IMR-90 (cell line): Measurements from ENCODE around the gene NR4A3. TPM values are rescaled to one million over a fixed set of nuclear protein-coding genes. Genes with fewer than 3 reads are reported as not detected.

Experiments used
- ATAC-seq: fragments of 200-7000 bp; cut with Tn5 transposase; 2 replicates; pipeline ENCODE4 v1.9.1; 2020; ENCODE audit warnings: low read depth, mild to moderate bottlenecking, moderate library complexity
- BruUV-seq: library from RNA; stranded (reverse); fragments of 400-500 nt; replicated peaks from 2 replicates; lab custom pipeline; 2021; lab: Mats Ljungman, UMichigan
- CTCF ChIA-PET: fragments of 300-600 bp; formaldehyde crosslinking; extraction: SDS; loops from one replicate; lab custom pipeline; 2021; ENCODE audit warnings: antibody characterized with exemption; lab: Yijun Ruan, JAX
- POLR2A ChIA-PET: fragments of 300-600 bp; sonication (Branson Sonifier 250); formaldehyde crosslinking; loops from one replicate; lab custom pipeline; 2022; ENCODE audit warnings: antibody characterized with exemption; ENCODE audit not compliant: unreplicated experiment; lab: Charles Lee
- DNase-seq: peaks from one replicate; pipeline ENCODE4 v3.0.0; 2013
- H2AFZ ChIP-seq: replicated peaks from 2 replicates; pipeline ENCODE3; 2013; ENCODE audit warnings: low read length, mild to moderate bottlenecking; ENCODE audit not compliant: poor library complexity
- H2AK5ac ChIP-seq: 2 replicates; pipeline ENCODE4 v1.6.1; 2013; ENCODE audit warnings: low read depth, low read length, inconsistent platforms
- H2AK9ac ChIP-seq: replicated peaks from 2 replicates; pipeline ENCODE3; 2013; ENCODE audit warnings: mild to moderate bottlenecking, low read depth, low read length, moderate library complexity; ENCODE audit not compliant: poor library complexity
- H2BK120ac ChIP-seq: 2 replicates; pipeline ENCODE4 v1.6.1; 2013; ENCODE audit warnings: low read depth, low read length, inconsistent platforms
- H2BK15ac ChIP-seq: 3 replicates; pipeline ENCODE4 v1.6.1; 2013; ENCODE audit warnings: low read depth, low read length, inconsistent platforms
- H2BK20ac ChIP-seq: 2 replicates; pipeline ENCODE4 v1.6.1; 2013; ENCODE audit warnings: low read depth, mild to moderate bottlenecking, inconsistent platforms, low read length, moderate library complexity
- H2BK5ac ChIP-seq: 2 replicates; pipeline ENCODE4 v1.6.1; 2013; ENCODE audit warnings: mild to moderate bottlenecking, low read depth, low read length, inconsistent platforms; ENCODE audit not compliant: poor library complexity, severe bottlenecking
- H3K14ac ChIP-seq: replicated peaks from 2 replicates; pipeline ENCODE4 v1.6.1; 2013; ENCODE audit warnings: low read depth, low read length, inconsistent platforms
- H3K18ac ChIP-seq: 2 replicates; pipeline ENCODE4 v1.6.1; 2013; ENCODE audit warnings: low read depth, low read length, control low read depth
- H3K23ac ChIP-seq: 2 replicates; pipeline ENCODE4 v1.6.1; 2013; ENCODE audit warnings: low read depth, low read length, inconsistent platforms
- H3K27ac ChIP-seq: 2 replicates; pipeline ENCODE4 v1.5.1; 2013; ENCODE audit warnings: mild to moderate bottlenecking, control low read depth, low read length; ENCODE audit not compliant: insufficient read depth
- H3K27me3 ChIP-seq: 2 replicates; pipeline ENCODE4 v1.6.1; 2013; ENCODE audit warnings: low read length; ENCODE audit not compliant: control insufficient read depth, insufficient read depth
- H3K36me3 ChIP-seq: 2 replicates; pipeline ENCODE4 v1.6.1; 2013; ENCODE audit warnings: low read length, mixed read lengths; ENCODE audit not compliant: control insufficient read depth, insufficient read depth
- H3K4ac ChIP-seq: 2 replicates; pipeline ENCODE4 v1.6.1; 2013; ENCODE audit warnings: low read depth, low read length, inconsistent platforms
- H3K4me1 ChIP-seq: 2 replicates; pipeline ENCODE4 v1.6.1; 2013; ENCODE audit warnings: low read length, mixed read lengths; ENCODE audit not compliant: control insufficient read depth, insufficient read depth
- H3K4me2 ChIP-seq: 2 replicates; pipeline ENCODE4 v1.6.1; 2013; ENCODE audit warnings: low read depth, mild to moderate bottlenecking, control low read depth, low read length, moderate library complexity
- H3K4me3 ChIP-seq: 2 replicates; pipeline ENCODE4 v1.5.1; 2013; ENCODE audit warnings: low read depth, mild to moderate bottlenecking, control low read depth, low read length, moderate library complexity; ENCODE audit not compliant: insufficient read depth
- H3K56ac ChIP-seq: 2 replicates; pipeline ENCODE4 v1.6.1; 2013; ENCODE audit warnings: low read length, inconsistent platforms; ENCODE audit not compliant: insufficient read depth; ENCODE audit errors: extremely low read depth
- H3K79me1 ChIP-seq, 2 experiments: 2 replicates each; pipeline ENCODE4 v1.6.1; 2013; ENCODE audit warnings: low read length in 2 of 2, inconsistent platforms in 1 of 2, low read depth in 1 of 2
- H3K9ac ChIP-seq: 2 replicates; pipeline ENCODE4 v1.6.1; 2013; ENCODE audit warnings: low read depth, low read length, control low read depth
- H3K9me1 ChIP-seq: 2 replicates; pipeline ENCODE4 v1.6.1; 2013; ENCODE audit warnings: low read length, inconsistent platforms; ENCODE audit not compliant: insufficient read depth
- H3K9me3 ChIP-seq: 2 replicates; pipeline ENCODE4 v1.6.1; 2013; ENCODE audit warnings: low read length; ENCODE audit not compliant: control insufficient read depth, insufficient read depth
- H4K20me1 ChIP-seq: 2 replicates; pipeline ENCODE4 v1.6.1; 2013; ENCODE audit warnings: low read length, inconsistent platforms; ENCODE audit not compliant: insufficient read depth
- H4K5ac ChIP-seq: 2 replicates; pipeline ENCODE4 v1.6.1; 2013; ENCODE audit warnings: mild to moderate bottlenecking, low read depth, low read length, control low read depth
- H4K8ac ChIP-seq, 2 experiments: 2 replicates each; pipeline ENCODE4 v1.6.1; 2013; ENCODE audit warnings: low read depth in 2 of 2, low read length in 2 of 2, control low read depth in 1 of 2, inconsistent platforms in 1 of 2
- H4K91ac ChIP-seq: 2 replicates; pipeline ENCODE4 v1.6.1; 2013; ENCODE audit warnings: low read depth, low read length, inconsistent platforms; ENCODE audit not compliant: insufficient read depth
- CHD1 ChIP-seq: IDR thresholded peaks from 2 replicates; pipeline ENCODE4 v1.6.1; 2012; ENCODE audit warnings: low read depth, low read length, improper control_type of control experiment
- MAZ ChIP-seq: IDR thresholded peaks from 2 replicates; pipeline ENCODE4 v1.6.1; 2012; ENCODE audit warnings: low read depth, mild to moderate bottlenecking, low read length, improper control_type of control experiment, moderate library complexity, borderline replicate concordance
- NFE2L2 ChIP-seq: fragments of 150-350 bp; IDR thresholded peaks from 2 replicates; pipeline ENCODE4 v1.6.1; 2016; ENCODE audit warnings: low read depth, mild to moderate bottlenecking, low read length
- SMC3 ChIP-seq: fragments of 150-350 bp; IDR thresholded peaks from 2 replicates; pipeline ENCODE4 v1.6.1; 2016; ENCODE audit warnings: low read depth, mild to moderate bottlenecking, antibody characterized with exemption, low read length, moderate library complexity
- WGBS, 2 experiments: methylation state at CpG; one replicate each; pipeline versions ENCODE4 v1.1.5 to v1.1.7; 2013; ENCODE audit warnings: missing lambda C conversion rate in 2 of 2; ENCODE audit not compliant: insufficient read length in 1 of 2; ENCODE audit errors: extremely low coverage in 2 of 2; 5-methylcytosine and 5-hydroxymethylcytosine counted together
- dilution Hi-C: fragments of 300-500 bp; cut with HindIII; formaldehyde crosslinking; loops from one replicate; pipeline ENCODE4 v1.14.3; 2018; ENCODE audit warnings: low sequenced_read_pairs; ENCODE audit not compliant: unreplicated experiment
- in situ Hi-C: fragments of 300-500 bp; cut with MboI; formaldehyde crosslinking; loops from 3 replicates; pipeline ENCODE4 v1.14.3; 2019; ENCODE audit warnings: low sequenced_read_pairs, inconsistent platforms, mixed read lengths
- intact Hi-C: fragments of 100-400 bp; cut with micrococcal nuclease; formaldehyde crosslinking; loops from 2 replicates; pipeline ENCODE4 v1.10.0; 2022
- polyA plus RNA-seq, 3 experiments: library from polyadenylated mRNA; depleted of rRNA; stranded (reverse); fragments of >200 nt; gene quantifications; 2 replicates each; pipeline ENCODE4 v1.2.3, GENCODE V29; 2012; ENCODE audit warnings: low replicate concordance in 1 of 3
- total RNA-seq: library from RNA; depleted of rRNA; stranded (reverse); fragments of >200 nt; gene quantifications from 2 replicates; pipeline ENCODE4 v1.2.3, GENCODE V29; 2012

NR4A3 gene
- total and polyA plus RNA-seq, 2 of the 4 experiments (the other 2 are of a cell fraction), result 0.27 to 0.54 TPM

- H3K23ac ChIP-seq, result no peak overlapping the region
- H4K20me1 ChIP-seq, result no peaks in the 10 kb centered on the region
- no peak overlapping the region for H4K91ac ChIP-seq
- ChIA-PET POLR2A (no interaction called here), CTCF (no interaction called here)
- H3K36me3 ChIP-seq, result no peaks in the 10 kb centered on the region
- ATAC-seq, result no peak; the same call in 1 of the 2 replicates
- H2AFZ ChIP-seq, result no peak overlapping the region
- no peaks in the 10 kb centered on the region for H3K4me1 ChIP-seq
- H3K56ac ChIP-seq, result no peak overlapping the region
- no peak overlapping the region for H3K14ac ChIP-seq
- H3K4me3 ChIP-seq, result no peak overlapping the region
- no peaks in the 10 kb centered on the region for H3K9me1 ChIP-seq
- intact Hi-C loops, result no loop called here
- H3K27ac ChIP-seq, result no peak overlapping the region
- H3K18ac ChIP-seq, result no peak overlapping the region
- no peak overlapping the region for H2BK20ac ChIP-seq
- no peak overlapping the region for H4K8ac ChIP-seq
- no peak overlapping the region for H2BK15ac ChIP-seq
- peaks cover 36% of the 10 kb centered on the region for H3K27me3 ChIP-seq
- in situ Hi-C loops, result no loop called here
- TF ChIP-seq CHD1 (no peak), MAZ (no peak), SMC3 (no peak), NFE2L2 (no peak)
- no peak overlapping the region for H2AK5ac ChIP-seq
- dilution Hi-C loops, result no loop called here
- H2AK9ac ChIP-seq, result no peak overlapping the region
- H3K4ac ChIP-seq, result no peak overlapping the region
- no peak overlapping the region for H3K4me2 ChIP-seq
- no peaks in the 10 kb centered on the region for H3K79me1 ChIP-seq
- DNase-seq, result no peak
- H4K5ac ChIP-seq, result no peak overlapping the region
- no peak overlapping the region for H3K9ac ChIP-seq
- BruUV-seq, result no TSS peak
- no peak overlapping the region for H2BK120ac ChIP-seq
- H3K9me3 ChIP-seq, result no peaks in the 10 kb centered on the region
- 91% methylated on average over 4 of the region's 6 CpGs; no CpG with 5 or more reads in 1 of the 2 experiments for WGBS, 2 experiments
- no peak overlapping the region for H2BK5ac ChIP-seq
These were observed 73.8 kb downstream of the NR4A3 start for GRCh38 chr9:99895510-99895909.
